LNCAP (cell line): ENCODE measurements around the gene NXPH4.

Experiments used
- CTCF ChIP-seq: fragments of 450-650 bp; IDR thresholded peaks from 2 replicates; pipeline ENCODE4 v1.5.1; 2017; ENCODE audit warnings: mild to moderate bottlenecking

The NXPH4 gene

DNA sequence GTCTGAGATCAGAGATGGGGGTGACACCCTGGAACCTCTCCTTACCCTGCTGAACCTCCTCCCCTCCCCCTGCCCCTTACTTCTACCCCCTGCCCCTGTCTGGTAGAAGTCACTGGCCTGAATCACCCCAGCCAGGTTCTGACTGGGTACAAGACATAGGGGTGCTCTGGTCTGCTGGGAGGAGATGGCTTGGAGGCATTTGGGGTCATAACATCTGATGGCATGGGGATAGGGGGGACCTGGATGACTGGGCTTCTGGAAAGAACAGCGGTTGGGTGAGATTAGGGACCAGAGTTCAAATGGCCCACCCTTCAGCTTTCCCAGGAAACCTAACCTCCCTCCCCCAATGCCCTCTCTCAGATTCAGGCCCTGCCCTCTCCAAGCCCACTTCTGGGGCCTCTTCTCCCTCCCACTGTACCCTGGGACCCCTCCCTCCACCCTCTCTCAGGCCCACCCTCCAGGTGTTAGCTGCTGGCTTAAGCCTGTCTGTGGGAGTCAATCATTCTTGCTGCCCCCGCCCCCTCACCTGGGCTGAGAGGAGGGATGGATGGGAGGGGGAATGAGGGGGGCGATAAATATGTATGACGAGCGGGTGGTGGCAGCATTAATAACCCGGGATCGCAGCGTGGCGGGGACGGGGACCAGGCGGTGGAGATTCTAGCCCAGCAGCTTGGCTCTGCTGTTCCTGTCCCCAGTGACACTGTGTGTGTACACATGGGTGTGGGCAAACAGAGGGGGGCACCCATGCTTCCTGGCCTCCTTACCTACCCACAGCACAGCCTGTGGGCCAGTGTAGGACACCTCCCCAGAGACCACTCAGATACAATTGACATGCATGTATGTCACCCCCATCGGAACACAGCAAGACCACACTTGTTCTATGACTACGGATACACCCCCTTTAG lies 5.9 kb downstream of the NXPH4 start:
- TF ChIP-seq CTCF: no peak

GRCh38 chr12:57223191-57224165 lies 6.9 kb downstream of the NXPH4 start:
- TF ChIP-seq CTCF: no peak

GRCh38 chr12:57224278-57224972 lies 7.8 kb downstream of the NXPH4 start:
- TF ChIP-seq CTCF: no peak

- peak; percentile 21; the same call in 1 of the 2 replicates for TF ChIP-seq CTCF
Measured at GRCh38 chr12:57224973-57225679, 8.5 kb downstream of the NXPH4 start.

DNA sequence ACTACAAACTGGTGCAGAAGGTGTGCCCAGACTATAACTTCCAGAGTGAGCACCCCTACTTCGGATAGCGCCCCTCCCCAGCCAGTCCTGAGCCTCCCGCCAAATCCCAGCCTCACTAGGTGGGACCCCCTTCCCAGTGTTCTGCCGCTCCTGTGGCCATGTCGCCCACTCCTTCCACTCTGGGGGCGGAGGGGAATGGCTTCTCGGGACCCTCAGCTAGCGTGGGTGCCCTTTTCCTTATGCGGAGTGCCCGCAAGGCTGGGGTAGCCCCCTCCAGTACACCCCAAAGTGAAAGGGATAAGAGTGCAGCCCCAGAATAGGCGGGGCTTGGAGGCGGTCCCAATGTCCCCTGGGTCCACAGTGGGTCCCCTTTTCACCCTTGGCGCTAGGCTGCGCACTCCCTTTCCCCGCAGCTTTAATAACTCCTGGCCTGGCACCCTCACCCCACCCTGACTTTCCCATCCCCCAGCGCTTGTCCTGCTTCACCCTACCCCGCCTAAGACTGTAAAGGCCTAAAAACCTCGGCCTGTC lies 9.2 kb downstream of the NXPH4 start:
- no peak for TF ChIP-seq CTCF

GRCh38 chr12:57226588-57227314 lies 10.2 kb downstream of the NXPH4 start:
- no peak for TF ChIP-seq CTCF
